Neutrophil (primary cell): ENCODE results near the gene PROB1.

ENCODE experiments used
- H3K27ac ChIP-seq: fragments of 200-600 bp; sonication (generic); 2 replicates; pipeline ENCODE4 v1.5.1; 2016; ENCODE audit warnings: mild to moderate bottlenecking, moderate library complexity
- H3K27me3 ChIP-seq: fragments of 200-600 bp; sonication (generic); 2 replicates; pipeline ENCODE4 v1.6.0; 2016; ENCODE audit warnings: mild to moderate bottlenecking
- H3K36me3 ChIP-seq: fragments of 200-600 bp; sonication (generic); 2 replicates; pipeline ENCODE4 v1.5.1; 2017
- H3K4me1 ChIP-seq, 2 experiments: fragments of 200-600 bp in 1 of 2; sonication (generic) in 1 of 2; 1 replicate in 1 of 2; 2 replicates in 1 of 2; pipeline versions ENCODE4 v1.5.1 to v1.6.1; 2013 to 2016; ENCODE audit warnings: low read depth in 1 of 2, low read length in 1 of 2, mild to moderate bottlenecking in 1 of 2, moderate library complexity in 1 of 2; ENCODE audit not compliant: control insufficient read depth in 1 of 2, insufficient read depth in 1 of 2
- H3K4me3 ChIP-seq, 2 experiments: fragments of 200-600 bp in 1 of 2; sonication (generic) in 1 of 2; 1 replicate in 1 of 2; 2 replicates in 1 of 2; pipeline ENCODE4 v1.5.1; 2013 to 2016; ENCODE audit warnings: low read depth in 1 of 2, low read length in 1 of 2, mild to moderate bottlenecking in 1 of 2, moderate library complexity in 1 of 2
- H3K9me3 ChIP-seq: fragments of 200-600 bp; sonication (generic); 2 replicates; pipeline ENCODE4 v1.5.1; 2016
- CTCF ChIP-seq: fragments of 200-600 bp; sonication (generic); IDR thresholded peaks from 2 replicates; pipeline ENCODE4 v1.5.1; 2016; ENCODE audit warnings: antibody characterized with exemption

Gene PROB1

GRCh38 chr5:139385061-139386049 lies 9.5 kb downstream of the PROB1 start:
- Histone ChIP-seq H3K4me1 (peaks cover 43 to 59% of the 10 kb centered on the region in 2 experiments), H3K27ac (peak overlapping the region; percentile 86), H3K36me3 (no peaks in the 10 kb centered on the region), H3K27me3 (no peaks in the 10 kb centered on the region), H3K4me3 (peak overlapping the region; percentile 61 to 64), H3K9me3 (no peaks in the 10 kb centered on the region)
- no peak for TF ChIP-seq CTCF

- H3K27me3 ChIP-seq, result no peaks in the 10 kb centered on the region
- TF ChIP-seq CTCF, result no peak
- no peaks in the 10 kb centered on the region for H3K36me3 ChIP-seq
- H3K4me1 ChIP-seq, result peaks cover 43 to 59% of the 10 kb centered on the region in 2 experiments
- H3K9me3 ChIP-seq, result no peaks in the 10 kb centered on the region
- H3K4me3 ChIP-seq, result peak overlapping the region; percentile 61 to 64
- H3K27ac ChIP-seq, result peak overlapping the region; percentile 86
Measured at GRCh38 chr5:139384591-139385051, 10.3 kb downstream of the PROB1 start.

GRCh38 chr5:139383993-139384590 lies 10.8 kb downstream of the PROB1 start:
- Histone ChIP-seq H3K27ac (peak overlapping the region; percentile 86), H3K4me1 (peaks cover 44 to 59% of the 10 kb centered on the region in 2 experiments), H3K27me3 (no peaks in the 10 kb centered on the region), H3K4me3 (no peak overlapping the region), H3K36me3 (no peaks in the 10 kb centered on the region), H3K9me3 (no peaks in the 10 kb centered on the region)
- TF ChIP-seq CTCF, result no peak

GRCh38 chr5:139383275-139383992 lies 11.5 kb downstream of the PROB1 start, which contains the start of gene SLC23A1:
Gene SLC23A1, minus strand, starts transcription at chr5:139383297. Its CDS starts 44 bp downstream, at chr5:139383253.
- Histone ChIP-seq H3K4me3 (no peak within 1 kb of the TSS), H3K4me1 (peaks cover 43 to 52% of the 10 kb centered on the region in 2 experiments), H3K27ac (peak within 1 kb of the TSS; percentile 86), H3K36me3 (no peaks in the 10 kb centered on the region), H3K9me3 (no peaks in the 10 kb centered on the region), H3K27me3 (no peaks in the 10 kb centered on the region)
- no peak for TF ChIP-seq CTCF

GRCh38 chr5:139382807-139383206 lies 12.1 kb downstream of the PROB1 start:
- Histone ChIP-seq H3K4me1 (peaks cover 37 to 46% of the 10 kb centered on the region in 2 experiments), H3K36me3 (peaks cover 6% of the 10 kb centered on the region), H3K27me3 (no peaks in the 10 kb centered on the region), H3K27ac (no peak overlapping the region), H3K9me3 (no peaks in the 10 kb centered on the region), H3K4me3 (no peak overlapping the region)
- no peak for TF ChIP-seq CTCF
